GM19238 (cell line): Measurements from ENCODE around the gene S1PR3.

Experiments used
- DNase-seq: peaks from one replicate; pipeline ENCODE4 v3.0.0; 2011; ENCODE audit warnings: low spot score; ENCODE audit not compliant: insufficient read length

S1PR3 gene

GRCh38 chr9:89008055-89008743 lies 16.9 kb downstream of the S1PR3 start:
- DNase-seq = no peak

GRCh38 chr9:89008744-89009545 lies 17.7 kb downstream of the S1PR3 start:
- no peak for DNase-seq

GRCh38 chr9:89009546-89009840 lies 18.2 kb downstream of the S1PR3 start:
- DNase-seq = no peak

- DNase-seq = no peak
Measured at GRCh38 chr9:89010056-89010455, 18.8 kb downstream of the S1PR3 start.

- DNase-seq = no peak
Measured at GRCh38 chr9:89010526-89011111, 19.4 kb downstream of the S1PR3 start.

- DNase-seq = no peak
Measured at GRCh38 chr9:89011683-89012082, 20.4 kb downstream of the S1PR3 start.

GRCh38 chr9:89012294-89013042 lies 21.2 kb downstream of the S1PR3 start:
- DNase-seq = no peak

GRCh38 chr9:89013660-89014059 lies 22.4 kb downstream of the S1PR3 start:
- no peak for DNase-seq

- DNase-seq = no peak
Measured at GRCh38 chr9:89014153-89014552, 22.9 kb downstream of the S1PR3 start.

GRCh38 chr9:89015336-89015735 lies 24.1 kb downstream of the S1PR3 start:
- DNase-seq = no peak

- no peak for DNase-seq
Measured at GRCh38 chr9:89020754-89021153, 29.5 kb downstream of the S1PR3 start.

- DNase-seq = no peak
Measured at GRCh38 chr9:89021154-89021803, 30.0 kb downstream of the S1PR3 start.

- DNase-seq = no peak
Measured at GRCh38 chr9:89022001-89022759, 30.9 kb downstream of the S1PR3 start.

- no peak for DNase-seq
Measured at GRCh38 chr9:89022902-89023301, 31.6 kb downstream of the S1PR3 start.

GRCh38 chr9:89023740-89024139 lies 32.5 kb downstream of the S1PR3 start:
- no peak for DNase-seq

- no peak for DNase-seq
Measured at GRCh38 chr9:89024727-89025126, 33.5 kb downstream of the S1PR3 start.

GRCh38 chr9:89025553-89025952 lies 34.3 kb downstream of the S1PR3 start:
- no peak for DNase-seq

GRCh38 chr9:89026876-89027275 lies 35.6 kb downstream of the S1PR3 start:
- no peak for DNase-seq

- no peak for DNase-seq
Measured at GRCh38 chr9:89029788-89030187, 38.5 kb downstream of the S1PR3 start.

- no peak for DNase-seq
Measured at GRCh38 chr9:89032173-89032572, 40.9 kb downstream of the S1PR3 start.

GRCh38 chr9:89032661-89033060 lies 41.4 kb downstream of the S1PR3 start:
- no peak for DNase-seq
